Pancreas (tissue), 10 donors: ENCODE data around the gene ALDOB. TPM values are rescaled to one million over a fixed set of nuclear protein-coding genes. Genes with fewer than 3 reads are reported as not detected.
A peak's percentile ranks its signal among the peaks of the same experiment; 100 is the strongest.
"Not testable (repeated sequence)": the region's sequence is repeated elsewhere in the genome, so short reads cannot be mapped to it uniquely, and the experiment has no call there.

Source experiments
- ATAC-seq, 4 donors: fragments of 200-7000 bp; cut with Tn5 transposase; one replicate each; pipeline versions ENCODE4 v1.8.0 to v1.9.1; 2020; ENCODE audit warnings: mild to moderate bottlenecking in 4 of 4, moderate library complexity in 4 of 4
- DNase-seq, 6 donors: peaks; one replicate each; pipeline ENCODE4 v3.0.0-alpha.2; 2020
- FAIRE-seq: peaks from 2 replicates; lab custom pipeline; 2012; peaks lifted over from hg19 to GRCh38; lab: Jason Lieb, UNC
- H3K27ac ChIP-seq, 4 donors: fragments of 200-600 bp; sonication (generic); 1 replicate in 3 of 4; 2 replicates in 1 of 4; pipeline versions ENCODE4 v1.5.0 to v1.8.0; 2020
- H3K27me3 ChIP-seq, 4 donors: fragments of 200-600 bp; one replicate each; pipeline ENCODE4 v1.8.0; 2021
- H3K36me3 ChIP-seq, 3 donors: fragments of 200-600 bp; sonication (generic) in 1 of 3; one replicate each; pipeline versions ENCODE4 v1.5.0 to v1.8.0; 2020 to 2021
- H3K4me1 ChIP-seq, 3 donors: fragments of 200-600 bp; one replicate each; pipeline ENCODE4 v1.8.0; 2021
- H3K4me3 ChIP-seq, 4 donors: fragments of 200-600 bp; sonication (generic) in 2 of 4; one replicate each; pipeline versions ENCODE4 v1.5.0 to v1.8.0; 2020 to 2021
- H3K9me3 ChIP-seq, 4 donors: fragments of 200-600 bp; one replicate each; pipeline ENCODE4 v1.8.0; 2021
- WGBS, 2 donors: extraction: QIAGEN DNeasy Blood & Tissue Kit; methylation state at CpG; one replicate each; pipeline ENCODE4 v1.1.7; 2013; 5-methylcytosine and 5-hydroxymethylcytosine counted together
- intact Hi-C, 3 donors: fragments of 100-400 bp; cut with DNase I; formaldehyde crosslinking; loops; one replicate each; pipeline versions ENCODE4 v1.11.1 to v1.14.2; 2022
- polyA plus RNA-seq, 2 donors: library from polyadenylated mRNA; stranded (reverse); fragments of 200-250 nt; gene quantifications; one replicate each; pipeline ENCODE4 v1.2.3, GENCODE V29; 2013
- total RNA-seq, 6 donors: library from RNA; stranded (reverse); fragmentation: NEBNext Ultra II Directional in 4 of 6; extraction: Animal tissue kit (Norgen Biotek cat#: 25700) in 4 of 6; gene quantifications; one replicate each; pipeline versions ENCODE4 v1.2.1 to v1.2.4, GENCODE V29; 2021 to 2023
- TF ChIP-seq, protein P1 (sequence below), 4 donors: fragments of 200-600 bp; sonication (generic) in 3 of 4; IDR thresholded peaks; one replicate each; pipeline versions ENCODE4 v1.5.0 to v1.8.0; 2021; ENCODE audit warnings: antibody characterized with exemption in 4 of 4
- donor health status: healthy with polysubstance abuse.
- donor health status: DM: no; HTN: no; CAD: no; lungs with moderate emphysema.
- donor health status: DM: no; HTN: no; CAD: no.
- donor health status: control.
- donor health status: control.
- donor health status: Bipolar disorder and iron deficiency.
- donor health status: DM: yes; HTN: yes; CAD: no.
- donor health status: DM: no; HTN: no; CAD: no.
- donor health status: DM: no; HTN: no; CAD: no.
- donor health status: DM: yes; HTN: yes; CAD: no.

Gene ALDOB
- total and polyA plus RNA-seq, 8 donors = 75.0 to 856 (median 287) TPM

GRCh38 chr9:101397746-101398067 is 37.9 kb downstream of the ALDOB start:
- Histone ChIP-seq H3K36me3 (peaks cover 0 to 18% (median 0%) of the 10 kb centered on the region in 3 donors), H3K4me1 (peaks cover 15 to 27% (median 25%) of the 10 kb centered on the region in 3 donors), H3K4me3 (peak overlapping the region; percentile 33 to 79 (median 66)), H3K27ac (peak overlapping the region in 3 of 4 donors; percentile 72 to 90 (median 82)), H3K27me3 (no peaks in the 10 kb centered on the region), H3K9me3 (no peaks in the 10 kb centered on the region)
- intact Hi-C loops = no loop called here
- ATAC-seq = peak in 3 of 4 donors; percentile 0 to 7 (median 1)
- TF ChIP-seq, protein P1, sequence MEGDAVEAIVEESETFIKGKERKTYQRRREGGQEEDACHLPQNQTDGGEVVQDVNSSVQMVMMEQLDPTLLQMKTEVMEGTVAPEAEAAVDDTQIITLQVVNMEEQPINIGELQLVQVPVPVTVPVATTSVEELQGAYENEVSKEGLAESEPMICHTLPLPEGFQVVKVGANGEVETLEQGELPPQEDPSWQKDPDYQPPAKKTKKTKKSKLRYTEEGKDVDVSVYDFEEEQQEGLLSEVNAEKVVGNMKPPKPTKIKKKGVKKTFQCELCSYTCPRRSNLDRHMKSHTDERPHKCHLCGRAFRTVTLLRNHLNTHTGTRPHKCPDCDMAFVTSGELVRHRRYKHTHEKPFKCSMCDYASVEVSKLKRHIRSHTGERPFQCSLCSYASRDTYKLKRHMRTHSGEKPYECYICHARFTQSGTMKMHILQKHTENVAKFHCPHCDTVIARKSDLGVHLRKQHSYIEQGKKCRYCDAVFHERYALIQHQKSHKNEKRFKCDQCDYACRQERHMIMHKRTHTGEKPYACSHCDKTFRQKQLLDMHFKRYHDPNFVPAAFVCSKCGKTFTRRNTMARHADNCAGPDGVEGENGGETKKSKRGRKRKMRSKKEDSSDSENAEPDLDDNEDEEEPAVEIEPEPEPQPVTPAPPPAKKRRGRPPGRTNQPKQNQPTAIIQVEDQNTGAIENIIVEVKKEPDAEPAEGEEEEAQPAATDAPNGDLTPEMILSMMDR (IDR thresholded peaks at IDR 0.05) = no peak
- FAIRE-seq = no peak
- DNase-seq = no peak
- WGBS, 2 donors = 3 to 5% methylated on average over 4 of the region's 4 CpGs

GRCh38 chr9:101394687-101395086 is 40.9 kb downstream of the ALDOB start:
- Histone ChIP-seq H3K4me1 (peaks cover 7 to 18% (median 11%) of the 10 kb centered on the region in 3 donors), H3K4me3 (no peak overlapping the region), H3K9me3 (no peaks in the 10 kb centered on the region), H3K36me3 (peaks cover 0 to 8% (median 0%) of the 10 kb centered on the region in 3 donors), H3K27me3 (no peaks in the 10 kb centered on the region), H3K27ac (no peak overlapping the region)
- FAIRE-seq (no peak), DNase-seq (no peak), ATAC-seq (no peak)
- 92 to 100% methylated on average over 1 of the region's 1 CpG for WGBS, 2 donors
- TF ChIP-seq, protein P1 (IDR thresholded peaks at IDR 0.05) = no peak
- intact Hi-C loops = no loop called here

DNA sequence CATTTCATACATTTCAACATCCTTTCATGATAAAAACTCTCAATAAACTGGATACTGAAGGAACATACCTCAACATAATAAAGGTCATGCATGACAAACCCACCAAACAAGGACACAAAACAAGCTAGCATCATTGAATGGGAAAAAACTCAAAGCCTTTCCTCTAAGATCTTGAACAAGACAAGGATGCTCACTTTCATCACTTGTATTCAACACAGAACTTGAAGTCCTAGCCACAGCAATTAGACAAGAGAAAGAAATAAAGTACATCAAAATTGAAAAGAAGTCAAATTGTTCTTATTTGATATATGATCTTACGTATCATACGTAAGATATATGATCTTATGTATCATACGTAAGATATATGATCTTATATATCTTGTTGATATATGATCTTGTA is 42.4 kb downstream of the ALDOB start:
- TF ChIP-seq, protein P1 (IDR thresholded peaks at IDR 0.05) = no peak
- Histone ChIP-seq H3K9me3 (no peaks in the 10 kb centered on the region), H3K36me3 (peaks cover 0 to 14% (median 0%) of the 10 kb centered on the region in 3 donors), H3K27ac (no peak overlapping the region), H3K27me3 (no peaks in the 10 kb centered on the region), H3K4me3 (no peak overlapping the region), H3K4me1 (peaks cover 7 to 20% (median 12%) of the 10 kb centered on the region in 3 donors)
- 98 to 99% methylated on average over 3 of the region's 3 CpGs for WGBS, 2 donors
- DNase-seq (no peak), FAIRE-seq (no peak), ATAC-seq (no peak)
- intact Hi-C loops = no loop called here

- 55 to 68% methylated on average over 2 of the region's 2 CpGs for WGBS, 2 donors
- TF ChIP-seq, protein P1 (IDR thresholded peaks at IDR 0.05) = peak in 1 of 4 donors; percentile 7
- Histone ChIP-seq H3K4me3 (no peak overlapping the region), H3K36me3 (peaks cover 0 to 14% (median 0%) of the 10 kb centered on the region in 3 donors), H3K9me3 (no peaks in the 10 kb centered on the region), H3K27me3 (no peaks in the 10 kb centered on the region), H3K27ac (peak overlapping the region in 1 of 4 donors; percentile 55), H3K4me1 (peaks cover 0 to 7% (median 5%) of the 10 kb centered on the region in 3 donors)
- FAIRE-seq = no peak
- intact Hi-C loops = loop anchor here in 1 of 3 donors (10.0 kb wide), 1 partner anchor 74 kb away; no protein-coding TSS in a partner anchor
- no peak for DNase-seq
- ATAC-seq = peak; percentile 59 to 89 (median 83)
Observed at GRCh38 chr9:101388507-101388993, 47.0 kb downstream of the ALDOB start.

DNA sequence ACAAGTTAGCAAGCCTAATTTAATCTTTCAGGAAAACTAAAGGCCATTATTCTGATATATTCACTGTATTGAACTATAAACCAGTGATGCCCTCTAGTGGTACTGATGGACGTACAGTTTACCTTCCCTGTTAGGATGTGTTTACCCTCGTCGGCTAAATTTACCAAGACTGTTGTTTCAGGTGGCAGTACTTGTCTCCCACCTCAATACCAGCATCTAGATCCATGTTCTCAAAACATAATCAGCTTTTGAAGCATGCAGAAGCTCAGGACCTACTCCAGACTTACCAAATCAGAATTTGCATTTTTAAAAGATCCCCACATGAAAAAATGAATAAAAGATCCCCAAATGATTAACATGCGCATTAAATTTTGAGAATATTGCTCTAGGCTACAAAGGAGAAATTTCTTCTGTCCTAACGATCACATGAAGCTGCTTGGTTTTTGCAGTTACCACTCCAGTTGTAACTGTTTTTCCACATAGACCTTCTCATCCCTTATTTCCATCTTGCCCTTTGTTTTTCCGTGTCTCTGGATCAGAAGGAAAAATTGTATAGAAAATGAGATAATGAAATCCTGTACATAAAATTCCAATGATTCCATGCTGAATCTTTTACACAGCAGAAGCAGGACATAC is 47.6 kb downstream of the ALDOB start:
- FAIRE-seq = no peak

GRCh38 chr9:101384873-101385536 is 50.6 kb downstream of the ALDOB start, which contains the start of gene BAAT:
Gene BAAT, minus strand, starts transcription at chr9:101385006. Its CDS starts 13,602 bp downstream, at chr9:101371404.
- WGBS, 2 donors = 94 to 95% methylated on average over 11 of the region's 11 CpGs
- ATAC-seq, H3K36me3 ChIP-seq, H3K4me1 ChIP-seq, H3K27ac ChIP-seq, DNase-seq, FAIRE-seq, H3K4me3 ChIP-seq, H3K27me3 ChIP-seq, H3K9me3 ChIP-seq: not testable (repeated sequence)
- intact Hi-C loops = loop anchor here in 1 of 3 donors (10.0 kb wide), 1 partner anchor 70 kb away; no protein-coding TSS in a partner anchor

More for the DNA sequence above, 47.6 kb downstream of the ALDOB start:
- Histone ChIP-seq H3K27me3 (no peaks in the 10 kb centered on the region), H3K4me1 (peaks cover 0 to 7% (median 5%) of the 10 kb centered on the region in 3 donors), H3K36me3 (peaks cover 0 to 14% (median 0%) of the 10 kb centered on the region in 3 donors), H3K9me3 (no peaks in the 10 kb centered on the region), H3K4me3 (no peak overlapping the region), H3K27ac (peak overlapping the region in 1 of 4 donors; percentile 55)
- DNase-seq = peak in 2 of 6 donors; percentile 23 to 27
- intact Hi-C loops = loop anchor here in 1 of 3 donors (10.0 kb wide), 1 partner anchor 73 kb away; no protein-coding TSS in a partner anchor
- TF ChIP-seq, protein P1 (IDR thresholded peaks at IDR 0.05) = peak; percentile 10 to 49 (median 41)
- WGBS, 2 donors = 42 to 47% methylated on average over 6 of the region's 6 CpGs
- peak; percentile 89 to 98 (median 96) for ATAC-seq
